Panc1 (cell line): ENCODE results near the gene COL26A1. TPM values are rescaled to one million over a fixed set of nuclear protein-coding genes. Genes with fewer than 3 reads are reported as not detected.
A peak's percentile ranks its signal among the peaks of the same experiment; 100 is the strongest.

ENCODE experiments used
- ATAC-seq: fragments of 200-7000 bp; cut with Tn5 transposase; 2 replicates; pipeline ENCODE4 v1.9.1; 2020; ENCODE audit warnings: mild to moderate bottlenecking, moderate library complexity
- BruUV-seq: library from RNA; stranded (reverse); fragments of 400-500 nt; replicated peaks from 2 replicates; lab custom pipeline; 2021; lab: Mats Ljungman, UMichigan
- CTCF ChIA-PET: fragments of 300-600 bp; sonication (Branson Sonifier 250); formaldehyde crosslinking; loops from one replicate; lab custom pipeline; 2022; ENCODE audit warnings: antibody characterized with exemption; lab: Charles Lee
- POLR2A ChIA-PET: fragments of 300-600 bp; sonication (Branson Sonifier 250); formaldehyde crosslinking; loops from one replicate; lab custom pipeline; 2022; ENCODE audit warnings: antibody characterized with exemption; lab: Charles Lee
- DNase-seq: peaks from one replicate; pipeline ENCODE4 v3.0.0-alpha.2; 2010; ENCODE audit warnings: low read depth, low spot score
- H3K27ac ChIP-seq: 2 replicates; pipeline ENCODE4 v1.5.1; 2011; ENCODE audit warnings: mild to moderate bottlenecking, low read length, inconsistent platforms
- H3K27me3 ChIP-seq: fragments of 200-500 bp; sonication (Bioruptor generic); 2 replicates; pipeline ENCODE4 v1.6.0; 2014; ENCODE audit warnings: low read length, inconsistent platforms; ENCODE audit not compliant: control insufficient read depth, insufficient read depth
- H3K36me3 ChIP-seq: fragments of 200-500 bp; sonication (Bioruptor generic); 2 replicates; pipeline ENCODE4 v1.5.1; 2014; ENCODE audit warnings: inconsistent platforms, mild to moderate bottlenecking, low read length, moderate library complexity; ENCODE audit not compliant: control insufficient read depth, insufficient read depth
- H3K4me1 ChIP-seq: 2 replicates; pipeline ENCODE4 v1.5.1; 2011; ENCODE audit warnings: inconsistent platforms, mild to moderate bottlenecking, low read length, moderate library complexity; ENCODE audit not compliant: control insufficient read depth, insufficient read depth
- H3K4me3 ChIP-seq, 2 experiments: 2 replicates each; pipeline ENCODE4 v1.5.1; 2011 to 2012; ENCODE audit warnings: low read depth in 2 of 2, low read length in 2 of 2, mild to moderate bottlenecking in 2 of 2, inconsistent platforms in 1 of 2, moderate library complexity in 1 of 2
- H3K9me3 ChIP-seq: fragments of 200-500 bp; sonication (Bioruptor generic); 2 replicates; pipeline ENCODE4 v1.5.1; 2014; ENCODE audit warnings: low read depth, mild to moderate bottlenecking, inconsistent platforms, low read length, moderate library complexity; ENCODE audit not compliant: control insufficient read depth, insufficient read depth
- POLR2AphosphoS5 ChIP-seq: IDR thresholded peaks from 2 replicates; pipeline ENCODE4 v1.6.1; 2012; ENCODE audit warnings: mild to moderate bottlenecking, low read depth, low read length, moderate library complexity
- SIN3A ChIP-seq: IDR thresholded peaks from 2 replicates; pipeline ENCODE4 v1.6.1; 2012; ENCODE audit warnings: low read depth, mild to moderate bottlenecking, low read length, moderate library complexity, borderline replicate concordance; ENCODE audit not compliant: insufficient read depth
- TCF7L2 ChIP-seq: IDR thresholded peaks from 2 replicates; pipeline ENCODE4 v1.6.1; 2011; ENCODE audit warnings: mild to moderate bottlenecking, low read depth, low read length, inconsistent platforms
- in situ Hi-C: cut with HindIII; loops from 2 replicates; pipeline ENCODE4 v1.10.0; 2016; ENCODE audit warnings: low sequenced_read_pairs, low pct_unique_long_range_greater_than_20kb
- intact Hi-C: fragments of 100-400 bp; cut with micrococcal nuclease; formaldehyde crosslinking; loops from one replicate; pipeline ENCODE4 v1.10.0; 2022; ENCODE audit not compliant: unreplicated experiment
- total RNA-seq: library from RNA; stranded (reverse); gene quantifications from one replicate; pipeline ENCODE4 v1.2.1, GENCODE V29; 2021; ENCODE audit not compliant: unreplicated experiment
- TF ChIP-seq, protein P1 (sequence below): fragments of 450-650 bp; IDR thresholded peaks from 2 replicates; pipeline ENCODE4 v1.5.1; 2017; ENCODE audit warnings: mild to moderate bottlenecking
- TF ChIP-seq, protein P2 (sequence below), 2 experiments: IDR thresholded peaks; 2 replicates each; pipeline ENCODE4 v1.6.1; 2011 to 2012; ENCODE audit warnings: low read depth in 2 of 2, control low read depth in 1 of 2, low read length in 1 of 2, mild to moderate bottlenecking in 1 of 2, moderate library complexity in 1 of 2; ENCODE audit not compliant: insufficient read depth in 1 of 2

COL26A1 gene
- total RNA-seq, 1 experiment from 2014 or later = 25.8 TPM

- H3K27me3 ChIP-seq = no peaks in the 10 kb centered on the region
- peak overlapping the region; percentile 39; the same call in 1 of the 2 replicates for H3K27ac ChIP-seq
- TF ChIP-seq, protein P1, sequence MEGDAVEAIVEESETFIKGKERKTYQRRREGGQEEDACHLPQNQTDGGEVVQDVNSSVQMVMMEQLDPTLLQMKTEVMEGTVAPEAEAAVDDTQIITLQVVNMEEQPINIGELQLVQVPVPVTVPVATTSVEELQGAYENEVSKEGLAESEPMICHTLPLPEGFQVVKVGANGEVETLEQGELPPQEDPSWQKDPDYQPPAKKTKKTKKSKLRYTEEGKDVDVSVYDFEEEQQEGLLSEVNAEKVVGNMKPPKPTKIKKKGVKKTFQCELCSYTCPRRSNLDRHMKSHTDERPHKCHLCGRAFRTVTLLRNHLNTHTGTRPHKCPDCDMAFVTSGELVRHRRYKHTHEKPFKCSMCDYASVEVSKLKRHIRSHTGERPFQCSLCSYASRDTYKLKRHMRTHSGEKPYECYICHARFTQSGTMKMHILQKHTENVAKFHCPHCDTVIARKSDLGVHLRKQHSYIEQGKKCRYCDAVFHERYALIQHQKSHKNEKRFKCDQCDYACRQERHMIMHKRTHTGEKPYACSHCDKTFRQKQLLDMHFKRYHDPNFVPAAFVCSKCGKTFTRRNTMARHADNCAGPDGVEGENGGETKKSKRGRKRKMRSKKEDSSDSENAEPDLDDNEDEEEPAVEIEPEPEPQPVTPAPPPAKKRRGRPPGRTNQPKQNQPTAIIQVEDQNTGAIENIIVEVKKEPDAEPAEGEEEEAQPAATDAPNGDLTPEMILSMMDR = no peak
- TF ChIP-seq, protein P2, sequence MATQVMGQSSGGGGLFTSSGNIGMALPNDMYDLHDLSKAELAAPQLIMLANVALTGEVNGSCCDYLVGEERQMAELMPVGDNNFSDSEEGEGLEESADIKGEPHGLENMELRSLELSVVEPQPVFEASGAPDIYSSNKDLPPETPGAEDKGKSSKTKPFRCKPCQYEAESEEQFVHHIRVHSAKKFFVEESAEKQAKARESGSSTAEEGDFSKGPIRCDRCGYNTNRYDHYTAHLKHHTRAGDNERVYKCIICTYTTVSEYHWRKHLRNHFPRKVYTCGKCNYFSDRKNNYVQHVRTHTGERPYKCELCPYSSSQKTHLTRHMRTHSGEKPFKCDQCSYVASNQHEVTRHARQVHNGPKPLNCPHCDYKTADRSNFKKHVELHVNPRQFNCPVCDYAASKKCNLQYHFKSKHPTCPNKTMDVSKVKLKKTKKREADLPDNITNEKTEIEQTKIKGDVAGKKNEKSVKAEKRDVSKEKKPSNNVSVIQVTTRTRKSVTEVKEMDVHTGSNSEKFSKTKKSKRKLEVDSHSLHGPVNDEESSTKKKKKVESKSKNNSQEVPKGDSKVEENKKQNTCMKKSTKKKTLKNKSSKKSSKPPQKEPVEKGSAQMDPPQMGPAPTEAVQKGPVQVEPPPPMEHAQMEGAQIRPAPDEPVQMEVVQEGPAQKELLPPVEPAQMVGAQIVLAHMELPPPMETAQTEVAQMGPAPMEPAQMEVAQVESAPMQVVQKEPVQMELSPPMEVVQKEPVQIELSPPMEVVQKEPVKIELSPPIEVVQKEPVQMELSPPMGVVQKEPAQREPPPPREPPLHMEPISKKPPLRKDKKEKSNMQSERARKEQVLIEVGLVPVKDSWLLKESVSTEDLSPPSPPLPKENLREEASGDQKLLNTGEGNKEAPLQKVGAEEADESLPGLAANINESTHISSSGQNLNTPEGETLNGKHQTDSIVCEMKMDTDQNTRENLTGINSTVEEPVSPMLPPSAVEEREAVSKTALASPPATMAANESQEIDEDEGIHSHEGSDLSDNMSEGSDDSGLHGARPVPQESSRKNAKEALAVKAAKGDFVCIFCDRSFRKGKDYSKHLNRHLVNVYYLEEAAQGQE (IDR thresholded peaks at IDR 0.05; ENCODE audit: insufficient read depth in 1 of 2, low read depth in 2 of 2, low read length in 1 of 2) = no peak
- TF ChIP-seq POLR2AphosphoS5 (no peak), SIN3A (no peak), TCF7L2 (no peak)
- no peaks in the 10 kb centered on the region for H3K36me3 ChIP-seq
- ChIA-PET CTCF (interaction anchor here (0.6 kb wide), 1 partner anchor 41 kb away, joined by 5 read pairs; no protein-coding TSS in a partner anchor), POLR2A (no interaction called here)
- intact Hi-C loops (no loop called here), in situ Hi-C loops (no loop called here)
- no peak overlapping the region for H3K4me3 ChIP-seq
- no peak for ATAC-seq
- no TSS peak for BruUV-seq
- no peaks in the 10 kb centered on the region for H3K9me3 ChIP-seq
- DNase-seq = no peak
- peaks cover 12% of the 10 kb centered on the region; the same call in 1 of the 2 replicates for H3K4me1 ChIP-seq
Measured at GRCh38 chr7:101468546-101469275, 106.0 kb downstream of the COL26A1 start.

DNA sequence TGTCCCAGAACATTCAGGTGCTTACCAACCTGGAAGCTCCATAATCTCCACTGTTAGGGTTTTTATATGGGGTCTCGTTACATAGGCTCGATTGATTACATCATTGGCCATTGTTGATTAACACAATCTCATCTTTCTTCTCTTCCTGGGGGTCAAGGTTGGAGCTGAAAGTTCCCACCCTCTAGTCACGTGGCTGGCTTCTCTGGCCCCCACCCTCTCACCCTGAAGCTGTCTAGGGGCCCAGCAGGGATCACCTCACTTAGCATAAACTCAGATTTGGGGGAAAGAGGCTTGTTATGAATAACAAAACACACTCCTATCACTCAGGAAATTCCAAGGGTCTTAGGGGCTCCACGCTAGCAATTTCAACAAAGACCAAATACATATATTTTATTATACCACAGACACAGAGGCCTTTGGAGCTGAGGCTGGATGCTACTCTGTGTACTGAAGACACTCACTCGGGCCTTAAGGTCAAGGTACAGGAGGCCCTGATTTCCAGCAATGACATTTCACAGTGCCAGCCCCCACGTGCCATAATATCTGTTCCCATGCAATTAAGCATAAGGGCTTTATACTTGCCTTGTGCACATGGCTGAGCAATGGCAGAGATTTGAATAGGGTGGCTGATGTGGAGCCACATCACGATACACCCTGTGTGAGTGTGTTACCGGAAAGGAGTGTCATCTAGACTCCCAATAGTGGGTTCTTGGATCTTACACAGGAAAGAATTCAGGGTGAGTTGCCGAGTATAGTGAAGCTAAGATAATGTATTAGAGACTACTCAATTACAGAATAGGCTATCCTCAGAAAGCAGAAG is 108.2 kb downstream of the COL26A1 start:
- ChIA-PET CTCF (interaction anchor here (0.7 kb wide), 2 partner anchors 25 to 245 kb away, joined by 7 read pairs; no protein-coding TSS in a partner anchor), POLR2A (interaction anchor here (0.6 kb wide), 1 partner anchor 39 kb away, joined by 8 read pairs; no protein-coding TSS in a partner anchor)
- Histone ChIP-seq H3K4me1 (peaks cover 12% of the 10 kb centered on the region; the same call in 1 of the 2 replicates), H3K27ac (no peak overlapping the region), H3K27me3 (no peaks in the 10 kb centered on the region), H3K9me3 (no peaks in the 10 kb centered on the region), H3K4me3 (no peak overlapping the region), H3K36me3 (no peaks in the 10 kb centered on the region)
- ATAC-seq (no peak), DNase-seq (no peak)
- no TSS peak for BruUV-seq
- in situ Hi-C loops (no loop called here), intact Hi-C loops (no loop called here)
- TF ChIP-seq, protein P1 = no peak
- TF ChIP-seq, protein P2 (IDR thresholded peaks at IDR 0.05; ENCODE audit: insufficient read depth in 1 of 2, low read depth in 2 of 2, low read length in 1 of 2) = no peak
- no peak for TF ChIP-seq TCF7L2
- no peak for TF ChIP-seq POLR2AphosphoS5
- TF ChIP-seq SIN3A = no peak
